Prostate gland (tissue), 2 donors: ENCODE results near the gene TMPRSS6. TPM values are rescaled to one million over a fixed set of nuclear protein-coding genes. Genes with fewer than 3 reads are reported as not detected.

Source experiments
- DNase-seq: peaks from one replicate; pipeline ENCODE4 v3.0.0-alpha.2; 2019; ENCODE audit warnings: low spot score
- H3K27ac ChIP-seq, 2 donors: fragments of 200-600 bp; sonication (generic); 2 replicates each; pipeline ENCODE4 v1.5.1; 2017 to 2019
- H3K27me3 ChIP-seq: fragments of 200-600 bp; sonication (generic); replicated peaks from 2 replicates; pipeline ENCODE4 v1.5.1; 2019; ENCODE audit not compliant: insufficient read depth
- H3K36me3 ChIP-seq, 2 donors: fragments of 200-600 bp; sonication (generic); 1 replicate in 1 of 2; 2 replicates in 1 of 2; pipeline versions ENCODE4 v1.5.1 to v1.8.1; 2017 to 2019
- H3K4me1 ChIP-seq: fragments of 200-600 bp; sonication (generic); replicated peaks from 2 replicates; pipeline ENCODE4 v1.5.1; 2019
- H3K4me3 ChIP-seq, 2 donors: fragments of 200-600 bp; sonication (generic); 2 replicates each; pipeline ENCODE4 v1.5.1; 2017 to 2019
- H3K9me3 ChIP-seq: fragments of 200-600 bp; sonication (generic); 2 replicates; pipeline ENCODE4 v1.5.1; 2017
- CTCF ChIP-seq, 4 experiments: fragments of 200-600 bp in 2 of 4; fragments of 450-650 bp in 2 of 4; sonication (generic) in 2 of 4; IDR thresholded peaks; 1 replicate in 3 of 4; 2 replicates in 1 of 4; pipeline ENCODE4 v1.5.1; 2016 to 2019; ENCODE audit warnings: antibody characterized with exemption in 4 of 4, mild to moderate bottlenecking in 2 of 4, moderate library complexity in 2 of 4
- POLR2A ChIP-seq: fragments of 450-650 bp; IDR thresholded peaks from one replicate; pipeline ENCODE4 v1.6.1; 2016; ENCODE audit warnings: antibody characterized with exemption, mild to moderate bottlenecking
- POLR2AphosphoS5 ChIP-seq: sonication (generic); formaldehyde crosslinking; IDR thresholded peaks from one replicate; pipeline ENCODE4 v1.6.1; 2017; ENCODE audit warnings: antibody characterized with exemption
- WGBS: methylation state at CpG from one replicate; pipeline ENCODE4 v1.1.5; 2018; 5-methylcytosine and 5-hydroxymethylcytosine counted together
- intact Hi-C: fragments of 100-400 bp; cut with DNase I; formaldehyde crosslinking; loops from one replicate; pipeline ENCODE4 v1.14.2; 2022
- total RNA-seq, 2 donors: library from RNA; depleted of rRNA; stranded (reverse); fragments of >200 nt; gene quantifications; one replicate each; pipeline ENCODE4 v1.1.0, GENCODE V29; 2016

The TMPRSS6 gene
- total RNA-seq, 2 donors from 2014 or later: 0.45 TPM; not detected in 1

- Histone ChIP-seq H3K36me3 (no peaks in the 10 kb centered on the region), H3K4me1 (no peaks in the 10 kb centered on the region), H3K4me3 (no peak overlapping the region), H3K27ac (no peak overlapping the region), H3K27me3 (no peaks in the 10 kb centered on the region), H3K9me3 (no peaks in the 10 kb centered on the region)
- no peak for DNase-seq
- intact Hi-C loops: no loop called here
- 92% methylated on average over 7 of the region's 7 CpGs for WGBS
- TF ChIP-seq POLR2AphosphoS5: no peak
- no peak for TF ChIP-seq POLR2A
- no peak for TF ChIP-seq CTCF (IDR thresholded peaks at IDR 0.05)
Measured at GRCh38 chr22:37123649-37124048, 14.1 kb upstream of the TMPRSS6 start.

- Histone ChIP-seq H3K4me3 (no peak overlapping the region), H3K36me3 (no peaks in the 10 kb centered on the region), H3K27me3 (no peaks in the 10 kb centered on the region), H3K9me3 (no peaks in the 10 kb centered on the region), H3K4me1 (no peaks in the 10 kb centered on the region), H3K27ac (no peak overlapping the region)
- TF ChIP-seq POLR2A (no peak), POLR2AphosphoS5 (no peak), CTCF (IDR thresholded peaks at IDR 0.05) (no peak)
- WGBS: 97% methylated on average over 3 of the region's 3 CpGs
- intact Hi-C loops: no loop called here
- no peak for DNase-seq
Measured at GRCh38 chr22:37122598-37123180, 13.2 kb upstream of the TMPRSS6 start.

GRCh38 chr22:37121887-37122591, 12.5 kb upstream of the TMPRSS6 start:
- DNase-seq: peak; percentile 40
- Histone ChIP-seq H3K36me3 (no peaks in the 10 kb centered on the region), H3K27me3 (no peaks in the 10 kb centered on the region), H3K9me3 (no peaks in the 10 kb centered on the region), H3K27ac (no peak overlapping the region), H3K4me3 (no peak overlapping the region), H3K4me1 (no peaks in the 10 kb centered on the region)
- TF ChIP-seq POLR2AphosphoS5 (peak; percentile 45), POLR2A (no peak), CTCF (IDR thresholded peaks at IDR 0.05) (peak in 1 of 4 experiments; percentile 56)
- intact Hi-C loops: no loop called here
- 27% methylated on average over 15 of the region's 15 CpGs for WGBS

GRCh38 chr22:37120569-37121340, 11.2 kb upstream of the TMPRSS6 start:
- TF ChIP-seq CTCF (IDR thresholded peaks at IDR 0.05) (no peak), POLR2A (no peak), POLR2AphosphoS5 (no peak)
- DNase-seq: no peak
- no peaks in the 10 kb centered on the region for H3K36me3 ChIP-seq
- no peaks in the 10 kb centered on the region for H3K27me3 ChIP-seq
- H3K27ac ChIP-seq: no peak overlapping the region
- intact Hi-C loops: no loop called here
- no peaks in the 10 kb centered on the region for H3K4me1 ChIP-seq
- no peaks in the 10 kb centered on the region for H3K9me3 ChIP-seq
- 95% methylated on average over 11 of the region's 11 CpGs for WGBS
- no peak overlapping the region for H3K4me3 ChIP-seq
